T-helper 17 cell (primary cell): ENCODE data around the gene RBM15B. TPM values are rescaled to one million over a fixed set of nuclear protein-coding genes. Genes with fewer than 3 reads are reported as not detected.
"Not testable (repeated sequence)": the region's sequence is repeated elsewhere in the genome, so short reads cannot be mapped to it uniquely, and the experiment has no call there.

Experiments used
- ATAC-seq: fragments of 150-1000 bp; cut with Tn5 transposase; 2 replicates; pipeline ENCODE4 v1.10.0; 2021; ENCODE audit warnings: mild to moderate bottlenecking, moderate library complexity
- DNase-seq, 3 donors: peaks; one replicate each; pipeline versions ENCODE4 v3.0.0 to v3.0.0-alpha.2; 2020 to 2021
- H3K9me3 ChIP-seq: one replicate; pipeline ENCODE4 v1.7.0; 2013; ENCODE audit warnings: low read length, mild to moderate bottlenecking; ENCODE audit not compliant: control insufficient read depth, poor library complexity, severe bottlenecking
- H3K27ac Mint-ChIP-seq: one replicate; pipeline ENCODE4 v1.8.0; 2022; ENCODE audit warnings: mild to moderate bottlenecking, moderate library complexity, mixed read lengths
- H3K27me3 Mint-ChIP-seq: one replicate; pipeline ENCODE4 v1.8.0; 2022; ENCODE audit warnings: mixed read lengths
- H3K36me3 Mint-ChIP-seq: one replicate; pipeline ENCODE4 v1.8.0; 2022; ENCODE audit warnings: low read depth, mixed read lengths
- H3K4me1 Mint-ChIP-seq: one replicate; pipeline ENCODE4 v1.8.0; 2022; ENCODE audit warnings: mild to moderate bottlenecking, mixed read lengths
- H3K4me3 Mint-ChIP-seq: one replicate; pipeline ENCODE4 v1.8.0; 2022; ENCODE audit warnings: mild to moderate bottlenecking, moderate library complexity, mixed read lengths
- total RNA-seq, 4 donors: library from RNA in 2 of 4; stranded (reverse) in 2 of 4; gene quantifications; one replicate each; pipeline ENCODE4 v1.2.3 and lab custom pipeline; 2022 to 2026

The RBM15B gene
- total RNA-seq, 2 donors from 2014 or later: 28.2 to 31.1 TPM

DNA sequence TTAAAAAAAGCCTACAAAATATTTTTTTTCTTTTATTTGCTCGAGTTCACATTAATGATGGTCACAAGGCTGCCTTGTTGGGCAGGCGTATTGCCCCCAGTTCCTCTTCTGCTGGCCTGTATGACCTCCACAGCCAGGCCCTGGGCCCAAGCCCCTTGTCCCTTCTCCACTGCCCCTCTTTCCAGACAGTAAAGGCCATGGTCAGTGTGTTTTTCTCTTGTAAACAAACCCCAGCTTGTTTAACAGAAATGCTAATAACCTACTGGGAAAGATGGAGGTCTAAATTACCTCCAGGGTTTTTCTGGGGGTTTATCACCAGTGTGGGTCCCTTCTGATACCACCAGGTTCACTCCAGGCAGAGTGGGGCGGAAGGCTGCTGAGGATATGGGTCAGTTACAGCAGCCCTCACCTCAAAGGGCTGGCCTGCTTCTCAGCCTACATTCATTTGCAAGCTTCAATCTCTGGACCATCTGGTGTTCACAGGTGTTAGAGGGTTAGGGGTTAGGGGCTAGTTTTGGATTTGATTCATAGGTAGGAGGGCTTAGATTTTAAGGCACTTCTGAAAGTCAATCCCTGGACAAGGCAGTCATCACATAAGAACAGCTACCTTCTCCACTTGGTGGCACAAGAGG, 8.0 kb upstream of the RBM15B start:
- Mint-ChIP-seq H3K4me1 (peaks cover 41% of the 10 kb centered on the region), H3K4me3 (no peak overlapping the region), H3K27me3 (no peaks in the 10 kb centered on the region), H3K27ac (no peak overlapping the region), H3K36me3 (peaks cover 4% of the 10 kb centered on the region)
- ATAC-seq (no peak), DNase-seq (no peak)
- no peaks in the 10 kb centered on the region for H3K9me3 ChIP-seq

DNA sequence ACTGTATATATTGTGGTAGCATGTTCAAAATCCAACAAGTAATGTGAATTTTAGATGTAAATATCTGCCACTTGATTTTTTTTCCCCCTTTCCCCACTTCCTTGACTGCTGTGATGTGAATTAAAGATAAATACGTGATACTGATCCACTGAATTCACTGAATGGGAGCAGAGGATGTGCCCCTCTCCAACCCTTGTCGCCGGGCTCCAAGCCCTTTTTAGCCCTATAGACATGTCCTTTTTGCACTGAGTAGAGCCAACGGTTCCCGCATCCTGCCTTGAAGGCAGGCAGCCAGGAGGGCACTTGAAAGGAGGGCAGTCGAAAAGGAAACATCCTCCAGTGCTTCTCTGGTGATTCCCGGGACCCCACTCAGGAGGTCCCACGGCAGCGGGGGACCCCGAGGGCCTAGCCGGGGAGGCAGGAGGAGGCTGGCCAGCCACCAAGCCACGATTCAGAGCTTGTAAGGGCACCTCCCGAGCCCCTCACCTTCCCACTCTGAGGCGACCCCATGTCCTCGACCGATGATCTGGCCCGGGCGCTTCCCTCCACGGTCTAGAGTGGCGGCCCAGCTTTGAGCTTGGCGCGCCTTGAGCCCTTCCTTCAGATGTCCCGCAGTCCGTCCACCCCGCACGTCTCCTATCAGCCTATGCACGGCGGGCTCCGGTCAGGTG, 6.9 kb upstream of the RBM15B start:
- peak; percentile 4 for ATAC-seq
- H3K36me3 Mint-ChIP-seq: peaks cover 4% of the 10 kb centered on the region

DNA sequence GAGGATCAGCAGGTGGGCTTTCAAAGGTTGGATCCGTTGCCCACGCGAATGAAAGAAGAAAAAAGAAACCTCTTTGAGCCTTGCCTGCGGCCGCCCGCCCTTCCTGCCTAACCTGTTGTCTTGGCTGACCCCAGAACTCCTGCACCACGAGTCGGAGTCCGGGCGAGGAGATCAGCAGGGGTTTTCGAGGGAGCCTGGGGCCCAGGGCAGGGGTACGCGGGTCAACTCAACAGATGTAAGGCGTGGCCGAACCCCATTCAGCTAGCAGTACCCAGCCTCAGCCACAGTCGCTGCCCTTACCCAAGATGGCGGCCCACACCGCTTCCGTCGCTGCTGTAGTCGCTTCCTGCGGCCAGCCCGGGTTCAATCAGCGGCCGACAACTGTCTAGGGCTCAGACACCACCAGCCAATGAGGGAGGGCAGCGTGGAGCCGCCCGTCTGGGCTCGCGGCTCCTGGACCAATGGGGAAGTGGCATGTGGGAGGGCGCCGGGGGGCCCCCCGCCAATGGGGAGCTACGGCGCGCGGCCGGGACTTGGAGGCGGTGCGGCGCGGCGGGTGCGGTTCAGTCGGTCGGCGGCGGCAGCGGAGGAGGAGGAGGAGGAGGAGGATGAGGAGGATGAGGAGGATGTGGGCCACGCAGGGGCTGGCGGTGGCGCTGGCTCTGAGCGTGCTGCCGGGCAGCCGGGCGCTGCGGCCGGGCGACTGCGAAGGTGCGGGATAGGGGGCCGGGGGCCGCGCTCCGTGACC, 6.2 kb upstream of the RBM15B start, which contains the start of gene MANF:
Gene MANF, plus strand, starts transcription at position 566 of the 748 bp plus-strand sequence. Its CDS starts 52 bp downstream, at position 618.
- DNase-seq (peak; percentile 94 to 98 (median 96)), ATAC-seq (peak; percentile 95)
- Mint-ChIP-seq H3K36me3 (peaks cover 4% of the 10 kb centered on the region), H3K27me3 (no peaks in the 10 kb centered on the region), H3K4me1 (peaks cover 39% of the 10 kb centered on the region), H3K4me3 (peak within 1 kb of the TSS; percentile 96), H3K27ac (peak within 1 kb of the TSS; percentile 99)
- no peaks in the 10 kb centered on the region for H3K9me3 ChIP-seq

More for the DNA sequence above, 6.9 kb upstream of the RBM15B start:
- peak in 1 of 3 donors; percentile 21 for DNase-seq
- Mint-ChIP-seq H3K27me3 (no peaks in the 10 kb centered on the region), H3K27ac (peak overlapping the region; percentile 99), H3K4me3 (peak overlapping the region; percentile 96), H3K4me1 (peaks cover 38% of the 10 kb centered on the region)
- no peaks in the 10 kb centered on the region for H3K9me3 ChIP-seq

DNA sequence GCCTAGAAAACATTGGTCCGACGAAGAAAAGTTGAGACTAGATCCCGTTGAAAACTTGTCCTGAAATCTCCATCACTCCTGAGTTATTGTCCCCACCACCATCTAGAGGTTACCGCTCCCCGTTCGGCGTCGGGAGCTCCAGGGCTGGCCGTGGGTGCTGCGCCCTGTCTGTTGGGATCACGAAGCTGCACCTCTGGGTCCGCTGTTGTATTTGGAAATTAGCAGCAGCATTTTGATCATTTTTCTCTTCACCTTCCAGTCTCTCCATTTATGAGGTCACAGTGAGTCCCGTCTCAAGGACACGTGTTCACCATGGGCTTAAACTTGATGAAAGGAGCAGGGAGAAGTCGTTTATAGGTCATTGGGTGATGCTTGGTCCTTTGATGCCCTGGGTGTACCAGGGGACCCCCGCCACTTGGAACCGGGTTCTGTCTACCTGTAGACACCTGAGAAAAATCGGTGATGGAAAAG, 5.4 kb upstream of the RBM15B start:
- Mint-ChIP-seq H3K4me1 (peaks cover 42% of the 10 kb centered on the region), H3K36me3 (peaks cover 4% of the 10 kb centered on the region), H3K27ac (peak overlapping the region; percentile 99), H3K27me3 (no peaks in the 10 kb centered on the region), H3K4me3 (peak overlapping the region; percentile 96)
- DNase-seq: no peak
- H3K9me3 ChIP-seq: no peaks in the 10 kb centered on the region
- no peak for ATAC-seq

DNA sequence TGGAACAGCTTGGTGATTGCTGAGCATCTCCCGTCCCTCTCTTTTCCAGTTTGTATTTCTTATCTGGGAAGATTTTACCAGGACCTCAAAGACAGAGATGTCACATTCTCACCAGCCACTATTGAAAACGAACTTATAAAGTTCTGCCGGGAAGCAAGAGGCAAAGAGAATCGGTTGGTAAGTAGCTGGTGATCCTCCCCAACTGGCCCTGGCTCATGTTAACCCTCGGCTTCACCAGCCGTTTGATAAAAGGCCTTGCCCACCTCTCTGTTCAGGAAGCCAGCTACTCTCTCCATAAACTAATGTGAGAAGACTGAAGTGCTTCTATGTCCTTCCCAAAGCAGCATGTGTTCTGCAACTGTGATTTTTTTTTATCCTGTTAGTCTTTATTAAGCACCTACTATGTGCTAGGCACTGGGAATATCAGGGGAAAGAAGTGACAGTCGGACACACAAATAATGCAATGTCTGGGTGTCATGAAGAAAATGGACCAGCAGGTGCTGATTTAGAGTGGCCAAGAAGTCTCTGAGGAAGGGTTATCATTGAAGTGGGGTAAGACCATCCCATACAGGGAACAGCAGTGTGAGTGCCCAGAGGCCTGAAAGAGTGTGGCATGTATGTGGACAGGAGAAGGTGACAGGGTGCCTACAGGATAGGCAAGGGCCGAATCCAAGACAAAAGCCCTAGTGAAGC, 4.8 kb upstream of the RBM15B start:
- H3K4me3 Mint-ChIP-seq: peak overlapping the region; percentile 96
- no peaks in the 10 kb centered on the region for H3K9me3 ChIP-seq
- H3K27ac Mint-ChIP-seq: peak overlapping the region; percentile 99
- ATAC-seq: no peak
- peaks cover 4% of the 10 kb centered on the region for H3K36me3 Mint-ChIP-seq
- no peaks in the 10 kb centered on the region for H3K27me3 Mint-ChIP-seq
- DNase-seq: no peak
- peaks cover 42% of the 10 kb centered on the region for H3K4me1 Mint-ChIP-seq

DNA sequence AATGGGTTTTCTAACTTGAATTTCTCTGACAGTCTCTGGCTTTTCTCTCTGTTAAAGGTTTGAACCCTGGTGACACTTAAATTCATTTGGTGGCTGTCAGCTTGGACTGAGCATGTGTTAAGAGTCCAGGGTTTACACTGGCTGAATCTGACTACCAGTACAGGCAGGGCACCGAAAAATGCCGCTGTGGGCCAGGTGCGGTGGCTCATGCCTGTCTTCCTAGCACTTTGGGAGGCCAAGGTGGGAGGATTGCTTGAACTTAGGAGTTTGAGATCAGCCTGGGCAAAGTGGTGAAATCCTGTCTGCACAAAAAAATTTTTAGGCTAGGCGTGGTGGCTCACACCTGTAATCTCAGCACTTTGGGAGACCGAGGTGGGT, 4.2 kb upstream of the RBM15B start:
- H3K9me3 ChIP-seq: no peaks in the 10 kb centered on the region
- Mint-ChIP-seq H3K4me3 (peak overlapping the region; percentile 96), H3K36me3 (peaks cover 4% of the 10 kb centered on the region), H3K27me3 (no peaks in the 10 kb centered on the region), H3K4me1 (peaks cover 42% of the 10 kb centered on the region), H3K27ac (peak overlapping the region; percentile 99)
- ATAC-seq: no peak
- DNase-seq: no peak

DNA sequence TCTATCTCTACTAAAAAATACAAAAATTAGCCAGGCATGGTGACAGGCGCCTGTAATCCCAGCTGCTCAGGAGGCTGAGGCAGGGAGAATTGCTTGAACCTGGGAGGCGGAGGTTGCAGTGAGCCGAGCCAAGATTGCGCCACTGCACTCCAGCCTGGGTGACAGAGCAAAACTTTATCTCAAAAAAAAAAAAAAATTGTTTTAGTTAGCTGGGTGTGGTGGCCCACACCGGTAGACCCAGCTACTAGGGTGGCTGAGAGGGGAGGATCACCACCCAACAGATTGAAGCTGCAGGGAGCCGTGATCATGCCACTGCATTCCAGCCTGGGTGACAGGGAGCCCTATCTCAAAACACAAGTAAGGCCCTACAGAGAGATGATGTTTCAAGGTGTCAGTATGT, 3.8 kb upstream of the RBM15B start:
- DNase-seq, H3K27me3 Mint-ChIP-seq, H3K4me3 Mint-ChIP-seq, H3K36me3 Mint-ChIP-seq, H3K9me3 ChIP-seq, ATAC-seq: not testable (repeated sequence)
- peaks cover 42% of the 10 kb centered on the region for H3K4me1 Mint-ChIP-seq
- peak overlapping the region; percentile 99 for H3K27ac Mint-ChIP-seq

DNA sequence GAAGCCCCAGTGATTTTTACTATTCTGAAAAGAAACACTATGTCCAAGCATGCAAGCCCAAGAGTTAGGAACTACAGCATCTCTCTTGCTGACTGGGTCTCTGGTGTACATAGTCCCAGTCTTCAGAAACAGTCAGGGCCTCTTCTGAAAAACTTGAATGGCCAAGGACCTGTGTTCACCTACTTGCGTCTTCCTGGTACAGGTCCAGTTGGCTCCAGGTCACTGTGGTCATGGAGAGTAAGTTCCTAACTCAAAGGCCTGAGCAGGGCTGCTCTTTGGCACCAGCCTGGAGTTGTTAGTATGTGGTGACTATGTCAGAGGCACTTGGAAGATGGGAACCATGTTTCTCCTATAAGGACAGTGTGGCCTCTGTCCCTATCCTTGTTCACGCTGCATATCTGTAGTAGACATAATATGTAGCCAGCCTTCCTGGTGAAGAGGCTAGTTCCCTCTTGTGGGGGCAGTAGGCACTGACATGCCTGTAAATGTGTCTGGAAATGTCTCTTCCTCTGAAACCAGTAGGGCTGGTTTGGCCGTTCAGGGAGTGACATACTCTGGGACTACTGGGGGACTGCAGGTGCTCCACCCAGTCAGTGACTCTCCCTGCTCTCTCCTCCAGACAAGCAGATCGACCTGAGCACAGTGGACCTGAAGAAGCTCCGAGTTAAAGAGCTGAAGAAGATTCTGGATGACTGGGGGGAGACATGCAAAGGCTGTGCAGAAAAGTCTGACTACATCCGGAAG, 2.6 kb upstream of the RBM15B start:
- H3K36me3 Mint-ChIP-seq: peaks cover 4% of the 10 kb centered on the region
- ATAC-seq (no peak), DNase-seq (no peak)
- peak overlapping the region; percentile 19 for H3K4me3 Mint-ChIP-seq
- H3K27ac Mint-ChIP-seq: peak overlapping the region; percentile 99
- H3K9me3 ChIP-seq: no peaks in the 10 kb centered on the region
- H3K4me1 Mint-ChIP-seq: peaks cover 42% of the 10 kb centered on the region
- no peaks in the 10 kb centered on the region for H3K27me3 Mint-ChIP-seq

DNA sequence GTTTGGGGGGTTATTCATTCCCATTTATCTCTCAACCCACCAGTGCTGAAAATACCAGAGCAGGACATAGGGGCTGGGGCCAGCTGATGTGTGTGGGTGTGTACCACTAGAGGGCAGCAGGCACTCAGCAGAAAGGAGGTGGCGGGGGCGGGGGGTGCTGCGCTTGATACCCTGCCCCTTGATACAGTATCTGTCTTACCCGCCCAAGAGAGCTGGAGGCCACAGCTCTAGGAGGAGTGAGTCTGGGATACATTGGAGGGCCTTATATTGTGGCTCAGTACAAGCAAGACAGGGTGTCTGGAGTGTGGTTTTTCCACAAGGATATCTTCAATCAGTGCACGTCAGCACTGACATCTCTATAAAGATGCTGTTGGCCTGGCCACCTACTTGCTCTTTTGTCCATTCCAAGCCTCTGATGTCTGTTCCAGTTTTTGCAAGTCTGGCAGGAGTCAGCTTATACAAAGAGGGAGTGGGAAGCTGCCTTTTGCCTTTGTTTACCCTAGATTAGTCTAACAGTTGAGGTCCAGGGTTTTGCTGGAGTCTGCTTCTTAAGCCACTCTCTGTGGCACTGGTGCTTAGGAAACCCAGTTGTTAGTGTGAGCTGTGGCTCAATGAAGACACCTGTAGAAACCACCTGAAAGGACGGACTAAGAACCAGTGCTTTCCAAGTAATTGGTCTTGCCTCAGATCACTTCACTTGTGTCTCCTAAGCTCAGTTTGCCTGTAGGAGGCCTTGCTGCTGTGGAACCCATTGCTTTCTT, 1.5 kb upstream of the RBM15B start:
- DNase-seq: peak; percentile 38 to 49 (median 46)
- H3K4me1 Mint-ChIP-seq: peaks cover 39% of the 10 kb centered on the region
- H3K9me3 ChIP-seq: no peaks in the 10 kb centered on the region
- peaks cover 4% of the 10 kb centered on the region for H3K36me3 Mint-ChIP-seq
- no peaks in the 10 kb centered on the region for H3K27me3 Mint-ChIP-seq
- peak overlapping the region; percentile 43 for H3K4me3 Mint-ChIP-seq
- no peak for ATAC-seq
- H3K27ac Mint-ChIP-seq: peak overlapping the region; percentile 6

DNA sequence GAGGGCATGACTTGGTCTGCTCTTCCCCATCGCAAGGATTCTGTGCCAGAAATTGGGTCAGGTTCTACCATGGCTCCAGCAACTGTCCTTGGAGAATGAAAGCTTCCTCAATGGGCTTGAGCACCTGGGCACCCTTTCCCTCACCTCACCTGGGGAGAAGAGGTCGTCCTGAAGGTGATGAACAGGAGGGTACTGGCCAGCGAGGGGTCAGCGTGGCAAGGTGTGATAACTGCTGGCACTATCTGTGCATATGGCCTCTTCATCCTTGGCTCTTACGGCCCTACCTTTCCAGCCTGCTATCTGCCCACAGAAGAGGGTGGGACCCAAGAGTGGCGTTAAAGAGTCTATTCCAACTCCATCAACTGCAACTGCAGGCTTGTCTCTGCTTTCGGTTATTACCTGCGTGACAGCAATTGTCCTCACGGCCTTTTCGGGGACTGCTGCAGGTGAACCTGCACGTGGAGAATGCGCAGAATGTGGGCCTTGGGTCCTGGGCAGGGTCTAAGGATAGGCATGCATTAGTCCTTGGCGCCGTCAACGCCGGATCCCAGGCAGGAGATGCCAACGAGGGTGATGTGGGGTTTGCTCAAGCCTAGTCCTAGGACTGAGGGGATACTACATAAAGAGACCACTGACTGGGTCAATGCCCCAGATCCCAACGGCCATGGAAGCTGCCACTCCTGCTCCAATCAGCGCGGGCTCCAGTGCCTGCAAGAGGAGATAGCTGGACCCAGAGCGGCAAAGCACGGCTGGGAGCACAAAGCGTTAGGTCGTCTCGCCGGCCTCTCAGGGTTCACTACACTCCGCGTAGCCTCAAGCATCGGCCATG, 625 bp upstream of the RBM15B start:
- no peaks in the 10 kb centered on the region for H3K27me3 Mint-ChIP-seq
- no peaks in the 10 kb centered on the region for H3K9me3 ChIP-seq
- peak overlapping the region; percentile 54 for H3K27ac Mint-ChIP-seq
- peak overlapping the region; percentile 71 for H3K4me3 Mint-ChIP-seq
- ATAC-seq (peak; percentile 0), DNase-seq (no peak)
- peaks cover 40% of the 10 kb centered on the region for H3K4me1 Mint-ChIP-seq
- H3K36me3 Mint-ChIP-seq: peaks cover 8% of the 10 kb centered on the region

DNA sequence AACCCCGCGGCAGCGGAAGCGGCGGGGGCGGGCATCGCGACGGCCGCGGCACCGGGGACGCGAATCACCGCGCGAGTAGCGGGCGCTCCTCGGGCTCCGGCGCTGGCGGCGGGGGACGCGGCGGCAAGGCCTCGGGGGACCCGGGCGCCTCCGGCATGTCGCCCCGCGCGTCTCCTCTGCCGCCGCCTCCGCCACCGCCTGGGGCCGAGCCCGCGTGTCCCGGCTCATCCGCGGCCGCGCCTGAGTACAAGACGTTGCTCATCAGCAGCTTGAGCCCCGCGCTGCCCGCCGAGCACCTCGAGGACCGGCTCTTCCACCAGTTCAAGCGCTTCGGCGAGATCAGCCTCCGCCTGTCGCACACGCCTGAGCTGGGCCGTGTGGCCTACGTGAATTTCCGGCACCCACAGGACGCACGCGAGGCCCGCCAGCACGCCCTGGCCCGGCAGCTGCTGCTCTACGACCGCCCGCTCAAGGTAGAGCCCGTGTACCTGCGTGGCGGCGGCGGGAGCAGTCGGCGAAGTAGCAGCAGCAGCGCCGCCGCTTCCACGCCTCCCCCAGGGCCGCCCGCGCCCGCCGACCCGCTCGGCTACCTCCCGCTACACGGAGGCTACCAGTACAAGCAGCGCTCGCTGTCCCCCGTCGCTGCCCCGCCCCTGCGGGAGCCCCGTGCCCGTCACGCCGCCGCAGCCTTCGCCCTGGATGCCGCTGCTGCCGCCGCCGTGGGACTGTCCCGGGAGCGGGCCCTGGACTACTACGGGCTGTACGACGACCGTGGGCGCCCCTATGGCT, 675 bp downstream of the RBM15B start:
- ATAC-seq: peak; percentile 40
- DNase-seq: peak; percentile 25 to 44 (median 35)
- H3K27ac Mint-ChIP-seq: peak overlapping the region; percentile 85
- H3K36me3 Mint-ChIP-seq: peaks cover 8% of the 10 kb centered on the region
- H3K9me3 ChIP-seq: no peaks in the 10 kb centered on the region
- H3K4me3 Mint-ChIP-seq: peak overlapping the region; percentile 87
- no peaks in the 10 kb centered on the region for H3K27me3 Mint-ChIP-seq
- H3K4me1 Mint-ChIP-seq: peaks cover 37% of the 10 kb centered on the region
